IPS DF 4.7 (cell line): Measurements from ENCODE around the gene ZNF764.
"Not testable (repeated sequence)": the region's sequence is repeated elsewhere in the genome, so short reads cannot be mapped to it uniquely, and the experiment has no call there.

Experiments
- DNase-seq: peaks from one replicate; pipeline ENCODE4 v3.0.0-alpha.2; 2013; ENCODE audit warnings: low spot score; ENCODE audit errors: extremely low read depth

Gene ZNF764

DNA sequence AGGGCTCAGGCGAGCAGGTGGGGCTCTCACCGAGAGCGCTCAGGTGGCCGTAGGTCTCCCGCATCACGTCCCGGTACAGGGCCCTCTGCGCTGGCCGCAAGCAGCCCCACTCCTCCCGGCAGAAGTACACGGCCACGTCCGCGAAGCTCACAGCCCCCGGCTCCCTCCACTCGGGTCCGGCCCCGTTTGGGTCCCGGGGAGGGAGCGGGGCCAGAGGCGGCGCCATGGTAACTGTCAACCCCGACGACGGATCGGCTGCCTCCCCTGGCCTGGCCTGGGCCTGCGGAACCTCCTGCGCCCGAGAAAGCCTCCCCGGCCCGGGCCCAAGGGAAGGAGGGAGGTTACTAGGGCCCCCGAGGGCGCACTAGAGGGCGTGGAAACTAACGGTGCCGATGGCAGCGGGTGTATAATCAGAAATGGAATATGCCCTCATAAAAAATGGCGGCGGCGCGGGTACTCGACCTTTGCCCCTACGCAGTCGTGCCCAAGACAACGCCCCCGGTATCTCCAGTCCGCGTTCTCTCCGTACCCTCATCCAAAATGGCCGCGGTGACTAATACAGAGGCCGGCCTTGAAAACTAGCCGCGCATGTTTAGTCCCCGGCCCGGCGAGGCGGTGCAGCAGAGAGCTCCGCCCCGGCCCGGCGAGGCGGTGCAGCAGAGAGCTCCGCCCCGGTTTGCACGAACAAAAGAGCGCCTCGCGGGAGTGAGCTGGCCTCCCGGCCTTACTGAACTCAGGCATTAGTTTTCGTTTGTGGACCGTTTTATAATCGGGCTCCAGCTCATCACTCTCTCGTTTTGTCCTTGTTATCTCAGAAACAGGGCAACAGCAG, at the start of gene ZNF764:
Gene ZNF764, minus strand, starts transcription at position 418 of the 832 bp plus-strand sequence. Its CDS starts 192 bp downstream, at position 226.
- DNase-seq = no peak

DNA sequence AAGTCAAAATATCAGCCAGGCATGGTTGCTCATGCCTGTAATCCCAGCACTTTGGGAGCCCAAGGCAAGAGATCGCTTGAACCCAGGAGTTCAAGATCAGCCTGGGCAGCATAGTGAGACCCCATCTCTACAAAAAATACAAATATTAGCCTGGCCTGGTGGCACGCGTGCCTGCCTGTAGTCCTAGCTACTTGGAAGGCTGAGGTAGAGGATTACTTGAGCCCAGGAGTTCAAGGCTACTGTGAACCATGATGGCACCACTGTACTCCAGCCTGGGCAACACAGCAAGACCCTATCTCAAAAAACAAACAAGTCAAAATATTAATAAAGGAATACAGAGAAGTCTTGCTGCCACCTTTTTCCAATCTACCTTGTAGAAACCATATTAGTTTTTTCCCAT, 47.8 kb upstream of the ZNF764 start:
- no peak for DNase-seq

DNA sequence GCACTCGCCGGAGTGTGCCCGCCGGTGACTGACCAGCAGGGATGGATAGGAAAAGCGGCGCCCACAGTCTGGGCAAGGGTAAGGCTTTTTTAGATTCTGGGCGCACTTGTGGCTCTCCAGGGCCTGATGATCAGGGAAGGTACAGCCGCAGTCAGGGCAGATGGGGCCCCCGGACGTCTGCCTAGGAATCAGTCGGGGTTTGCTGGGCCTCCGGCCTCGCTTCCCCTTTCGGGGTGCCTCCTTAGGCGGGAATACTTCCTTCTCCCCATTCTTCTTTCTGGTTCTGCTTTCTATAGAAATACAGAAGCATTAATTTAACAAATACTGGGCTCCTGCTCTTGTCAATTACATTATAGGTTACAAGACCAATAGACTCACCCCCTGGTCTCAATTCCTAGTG, 47.0 kb upstream of the ZNF764 start:
- no peak for DNase-seq

DNA sequence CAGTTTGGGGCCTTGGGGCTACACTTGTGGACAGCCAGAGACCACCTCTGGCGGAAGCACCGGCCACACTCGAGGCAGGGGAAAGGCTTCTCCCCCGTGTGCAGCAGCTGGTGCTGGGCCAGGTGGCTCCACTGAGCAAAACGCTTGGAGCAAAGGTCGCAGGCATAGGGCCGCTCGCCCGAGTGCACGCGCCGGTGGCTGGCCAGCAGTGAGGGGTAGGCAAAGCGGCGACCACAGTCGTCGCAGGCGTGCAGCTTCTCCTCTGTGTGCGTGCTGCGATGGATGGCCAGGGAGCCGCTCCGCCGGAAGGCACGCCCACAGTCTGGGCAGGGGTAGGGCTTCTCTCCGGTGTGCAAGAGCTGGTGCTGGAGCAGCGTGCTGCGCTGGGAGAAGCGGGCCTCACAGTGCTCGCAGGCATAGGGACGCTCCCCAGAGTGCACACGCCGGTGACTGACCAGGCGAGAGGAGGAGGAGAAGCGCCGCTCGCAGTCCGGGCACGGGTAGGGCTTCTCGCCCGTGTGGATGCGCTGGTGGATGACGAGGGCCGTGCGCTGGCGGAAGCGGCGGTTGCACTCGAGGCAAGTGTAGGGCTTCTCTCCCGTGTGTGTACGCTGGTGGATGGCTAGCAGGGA, 46.3 kb upstream of the ZNF764 start:
- DNase-seq = no peak

DNA sequence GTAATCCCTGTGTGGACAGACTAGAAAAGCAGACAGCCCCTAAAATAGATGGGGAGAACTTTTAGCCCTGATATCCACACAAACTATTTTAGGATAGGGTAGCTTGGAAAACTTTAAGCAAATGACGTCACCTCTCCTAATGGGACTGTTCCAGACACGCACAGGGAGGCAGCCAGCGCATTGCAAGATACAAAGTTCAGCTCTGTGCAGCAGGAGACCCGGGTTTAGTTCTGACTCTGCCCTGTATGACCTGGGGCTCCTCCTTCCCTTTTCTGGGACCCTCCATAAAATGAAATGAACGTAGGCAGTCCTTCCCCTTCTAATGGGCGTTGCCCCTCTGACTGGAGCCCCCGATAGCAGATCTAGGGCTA, 45.8 kb upstream of the ZNF764 start:
- DNase-seq = no peak

DNA sequence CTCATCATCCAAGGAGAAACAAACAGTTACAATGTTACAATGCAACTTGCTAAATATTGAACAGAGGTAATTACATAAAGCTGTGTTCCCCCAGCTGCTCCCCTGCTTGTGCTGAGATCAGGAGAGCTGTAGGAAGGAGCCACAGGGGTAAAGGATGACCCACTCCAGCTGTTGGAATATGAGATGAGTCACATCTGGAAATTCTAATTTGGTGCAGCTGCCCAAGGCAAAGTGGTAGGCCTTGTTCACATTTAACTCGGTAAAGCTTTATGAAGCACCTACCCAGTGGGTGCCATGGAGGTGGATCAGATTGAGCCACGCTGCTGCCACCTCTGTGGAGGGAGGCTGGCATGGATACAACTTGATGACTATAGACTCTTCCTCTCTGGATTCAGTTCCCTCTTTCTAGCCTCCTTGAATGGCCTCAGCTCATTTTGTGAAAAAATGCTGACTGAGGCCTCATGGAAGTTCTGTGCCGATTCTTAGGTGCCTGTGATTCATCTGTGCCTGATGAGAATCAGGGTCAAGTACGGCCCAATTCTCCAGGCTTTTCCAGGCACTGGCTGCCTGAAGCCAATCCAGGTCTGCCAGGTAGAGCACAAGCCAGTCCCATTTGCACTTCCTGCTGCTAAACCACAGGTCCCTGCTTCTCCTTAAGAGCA, 44.6 kb upstream of the ZNF764 start:
- DNase-seq = no peak

DNA sequence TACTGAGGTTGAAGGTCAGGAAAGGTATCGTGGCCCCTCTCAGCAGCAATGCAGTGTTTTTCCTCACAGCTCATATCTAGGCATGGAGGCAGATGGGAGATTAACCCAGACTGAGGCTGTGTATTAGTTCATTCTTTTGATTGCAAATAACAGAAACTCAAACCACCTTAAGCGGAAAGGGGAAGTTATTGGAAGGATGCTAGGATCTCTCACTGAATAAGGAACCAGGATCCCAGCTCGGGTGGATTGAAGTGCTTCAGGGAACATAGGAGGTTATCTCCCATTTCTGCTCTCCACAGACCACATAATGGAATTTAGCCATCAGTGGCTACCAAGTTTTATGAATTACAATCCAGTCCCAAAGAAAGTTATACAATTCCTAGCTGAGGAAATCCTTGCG, 43.8 kb upstream of the ZNF764 start:
- DNase-seq = no peak

DNA sequence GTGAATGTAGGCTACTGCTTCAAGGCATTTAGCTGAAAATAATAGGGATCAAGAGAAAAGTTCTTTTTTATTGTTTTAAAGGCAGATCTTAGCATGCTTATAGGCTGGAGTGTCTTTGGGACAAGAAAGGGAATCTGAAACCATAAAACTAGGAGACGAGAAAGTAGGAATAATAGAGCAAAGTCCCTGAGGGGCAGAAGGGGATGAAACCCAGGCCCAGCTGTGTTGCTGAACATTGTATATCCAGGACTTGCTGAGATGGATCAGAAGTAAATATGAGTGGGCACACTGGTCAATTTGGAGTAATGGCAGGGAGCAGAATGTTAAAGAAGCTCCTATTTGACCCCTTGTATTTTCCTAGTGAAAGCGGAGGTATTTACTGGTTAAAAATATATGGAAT, 42.8 kb upstream of the ZNF764 start:
- no peak for DNase-seq

DNA sequence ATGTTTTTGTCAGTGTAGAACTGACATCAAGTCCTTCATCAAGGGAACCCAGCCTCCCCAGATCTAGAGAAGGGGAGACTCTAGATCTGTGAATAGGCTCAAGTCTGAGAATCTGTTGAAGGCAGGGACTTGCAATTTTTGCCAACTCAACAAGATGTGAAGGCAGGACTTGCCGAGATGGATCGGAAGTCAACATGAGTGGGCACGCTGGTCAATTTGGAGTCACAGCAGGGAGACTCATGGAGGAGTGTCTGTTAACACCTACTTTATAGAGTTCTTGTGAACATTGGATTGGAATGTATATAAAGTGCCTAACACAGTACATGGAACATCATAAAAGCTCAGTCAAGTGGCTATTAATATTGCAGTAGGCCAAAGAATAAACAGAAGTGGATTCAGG, 42.0 kb upstream of the ZNF764 start:
- no peak for DNase-seq

DNA sequence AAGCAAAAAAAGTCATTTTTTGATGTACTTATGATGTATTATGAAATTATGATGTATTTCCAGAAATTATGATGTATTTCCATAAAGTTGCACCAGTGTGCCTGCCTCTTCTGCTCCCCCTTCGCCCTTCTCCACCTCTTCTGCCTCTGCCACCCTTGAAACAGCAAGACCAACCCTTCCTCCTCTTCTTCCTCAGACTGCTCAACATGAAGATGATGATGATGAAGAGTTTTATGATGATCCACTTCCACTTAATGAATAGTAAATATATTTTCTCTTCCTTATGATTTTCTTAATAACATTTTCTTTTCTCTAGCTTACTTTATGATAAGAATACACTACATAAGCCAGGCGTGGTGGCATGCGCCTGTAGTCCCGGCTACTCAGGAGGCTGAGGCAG, 34.7 kb upstream of the ZNF764 start:
- no peak for DNase-seq

DNA sequence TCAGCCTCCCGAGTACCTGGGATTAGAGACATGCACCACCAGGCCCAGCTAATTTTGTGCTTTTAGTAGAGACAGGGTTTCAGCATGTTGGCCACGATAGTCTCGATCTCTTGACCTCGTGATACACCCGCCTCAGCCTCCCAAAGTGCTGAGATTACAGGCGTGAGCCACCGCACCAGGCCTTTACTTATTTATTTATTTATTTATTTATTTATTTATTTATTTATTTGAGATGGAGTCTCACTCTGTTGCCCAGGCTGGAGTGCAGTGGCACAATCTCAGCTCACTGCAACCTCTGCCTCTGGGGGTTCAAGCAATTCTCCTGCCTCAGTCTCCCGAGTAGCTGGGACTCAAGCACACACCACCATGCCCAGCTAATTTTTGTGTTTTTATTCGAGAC, 32.7 kb upstream of the ZNF764 start:
- not testable (repeated sequence) for DNase-seq

DNA sequence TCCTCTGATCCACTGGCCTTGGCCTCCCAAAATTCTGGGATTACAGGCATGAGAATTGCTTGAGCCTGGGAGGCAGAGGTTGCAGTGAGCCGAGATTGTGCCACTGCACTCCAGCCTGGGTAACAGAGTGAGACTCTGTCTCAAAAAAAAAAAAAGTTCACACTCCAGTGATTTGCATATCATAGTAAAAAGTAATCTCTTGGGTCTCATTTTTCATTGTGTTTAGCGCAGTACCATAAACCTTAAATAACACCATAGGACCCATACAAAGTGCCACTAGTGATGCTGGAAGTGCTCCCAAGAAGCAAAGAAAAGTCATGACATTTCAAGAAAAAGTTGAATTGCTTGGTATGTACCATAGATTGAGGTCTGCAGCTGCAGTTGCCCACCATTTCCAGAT, 31.4 kb upstream of the ZNF764 start:
- not testable (repeated sequence) for DNase-seq

DNA sequence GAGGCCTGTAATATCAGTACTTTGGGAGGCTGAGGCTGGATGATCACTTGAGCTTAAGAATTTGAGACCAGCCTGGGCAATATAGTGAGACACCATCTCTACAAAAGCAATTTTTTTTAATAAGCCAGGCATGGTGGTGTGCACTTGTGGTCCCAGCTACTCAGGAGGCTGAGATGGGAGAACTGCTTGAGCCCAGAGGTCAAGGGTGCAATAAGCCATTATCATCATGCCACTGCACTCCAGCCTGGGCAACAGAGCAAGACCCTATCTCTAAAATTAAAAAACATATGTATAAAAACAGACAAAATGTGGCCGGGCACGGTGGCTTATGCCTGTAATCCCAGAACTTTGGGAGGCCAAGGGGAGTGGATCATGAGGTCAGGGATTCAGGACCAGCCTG, 30.5 kb upstream of the ZNF764 start:
- no peak for DNase-seq

DNA sequence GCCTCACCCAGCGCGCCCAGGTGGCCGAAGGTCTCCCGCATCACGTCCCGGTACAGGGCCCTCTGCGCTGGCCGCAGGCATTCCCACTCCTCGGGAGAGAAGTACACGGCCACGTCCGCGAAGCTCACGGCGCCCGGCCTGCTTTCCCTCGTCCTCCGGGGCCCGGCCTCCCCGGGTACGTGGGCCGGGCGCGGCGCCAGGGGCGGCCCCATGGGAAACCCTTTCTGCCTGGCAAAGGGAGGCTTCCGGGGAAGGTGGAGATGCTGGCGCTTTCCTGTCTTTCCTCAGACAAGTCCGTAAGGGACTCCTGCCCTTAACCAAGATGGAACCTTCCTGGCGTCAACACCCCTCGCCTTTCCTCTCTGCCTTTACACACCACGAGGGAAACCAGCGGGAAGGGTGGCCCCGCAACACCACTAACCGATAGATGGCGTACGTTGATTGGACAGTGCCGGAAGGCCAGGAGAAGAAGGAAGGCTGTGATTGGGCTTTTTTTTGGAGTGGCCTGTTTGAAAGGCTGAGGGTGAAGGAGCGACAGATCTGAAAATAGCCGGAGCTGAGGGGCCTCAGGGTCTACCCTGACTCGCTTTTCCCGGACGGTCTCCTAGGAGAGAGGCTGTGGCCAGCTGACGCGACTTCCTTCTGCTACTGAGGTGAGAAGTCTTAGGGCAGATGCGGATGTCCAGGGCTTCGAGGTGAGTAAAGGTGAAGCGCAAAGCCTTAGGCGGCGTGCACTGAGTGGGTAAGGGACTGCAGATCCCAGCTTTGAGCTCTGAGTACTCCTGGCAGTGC, 27.4 kb upstream of the ZNF764 start, which contains the start of gene ZNF785:
Gene ZNF785, minus strand, starts transcription at position 298 of the 792 bp plus-strand sequence. Its CDS starts 86 bp downstream, at position 212.
- DNase-seq = peak; percentile 99

DNA sequence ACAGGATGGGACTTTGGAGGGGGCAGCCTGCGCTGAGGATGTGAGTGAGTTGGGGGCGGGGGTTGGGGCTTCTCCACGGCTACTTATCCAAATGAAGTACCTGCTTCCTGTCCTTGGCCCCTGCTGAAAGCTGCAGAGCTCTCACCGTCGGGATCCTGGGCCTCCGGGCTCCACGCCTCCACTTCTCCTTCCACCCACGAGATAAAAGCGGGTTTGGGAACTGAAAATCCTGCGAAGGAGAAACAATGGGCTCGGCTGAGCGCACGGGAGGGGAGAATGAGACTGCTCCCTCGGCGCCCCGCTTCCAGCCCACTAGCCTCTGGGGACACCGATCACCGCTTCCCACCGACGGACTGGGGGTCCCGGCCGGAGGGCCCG, 26.8 kb upstream of the ZNF764 start:
- no peak for DNase-seq

DNA sequence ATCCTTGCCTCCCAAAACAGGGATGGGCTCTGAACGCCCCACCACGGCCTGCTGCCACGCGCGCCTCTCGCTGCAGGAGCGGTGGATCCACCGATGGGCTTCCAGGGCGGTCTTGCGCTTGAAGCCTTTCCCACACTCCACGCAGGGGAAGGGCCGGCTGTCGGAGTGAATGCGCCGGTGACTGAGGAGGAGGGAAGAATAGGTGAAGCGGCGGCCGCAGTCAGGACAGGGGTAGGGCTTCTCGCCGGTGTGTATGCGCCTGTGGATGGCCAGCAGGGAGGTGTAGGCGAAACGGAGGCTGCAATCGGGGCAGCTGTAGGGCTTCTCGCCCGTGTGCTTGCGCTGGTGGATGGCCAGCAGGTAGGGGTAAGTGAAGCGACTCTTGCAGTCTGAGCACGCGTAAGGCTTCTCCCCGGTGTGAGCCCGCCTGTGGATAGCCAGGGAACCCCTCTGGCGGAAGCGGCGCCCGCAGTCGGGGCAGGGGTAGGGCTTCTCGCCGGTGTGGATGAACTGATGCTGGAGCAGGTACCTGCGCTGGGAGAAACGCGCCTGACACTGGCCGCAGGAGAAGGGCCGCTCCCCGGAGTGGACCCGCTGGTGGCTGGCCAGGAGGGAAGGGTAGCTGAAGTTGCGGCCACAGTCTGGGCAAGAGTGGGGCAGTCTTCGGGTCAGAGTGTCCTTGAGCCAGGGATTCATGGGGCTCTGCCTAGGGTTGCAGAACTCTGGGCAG, 24.6 kb upstream of the ZNF764 start:
- DNase-seq = no peak

DNA sequence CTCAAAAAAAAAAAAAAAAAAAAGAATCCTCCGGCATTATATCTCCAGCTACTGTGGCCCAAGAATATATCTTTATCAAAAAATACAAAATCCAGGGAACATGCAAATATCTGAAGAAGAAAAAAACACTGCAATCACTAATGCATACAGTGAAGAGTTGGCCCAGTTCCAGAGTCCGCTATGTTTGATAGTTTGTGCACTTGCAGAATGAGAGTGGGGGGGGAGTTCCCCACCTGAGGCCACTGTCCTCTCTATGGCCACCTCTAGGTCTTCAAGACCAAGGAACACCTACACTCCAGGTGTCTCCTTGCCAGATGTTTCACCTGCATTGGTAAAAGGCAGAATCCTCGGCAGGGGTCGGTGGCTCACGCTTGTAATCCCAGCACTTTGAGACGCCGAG, 23.3 kb upstream of the ZNF764 start:
- DNase-seq = no peak

DNA sequence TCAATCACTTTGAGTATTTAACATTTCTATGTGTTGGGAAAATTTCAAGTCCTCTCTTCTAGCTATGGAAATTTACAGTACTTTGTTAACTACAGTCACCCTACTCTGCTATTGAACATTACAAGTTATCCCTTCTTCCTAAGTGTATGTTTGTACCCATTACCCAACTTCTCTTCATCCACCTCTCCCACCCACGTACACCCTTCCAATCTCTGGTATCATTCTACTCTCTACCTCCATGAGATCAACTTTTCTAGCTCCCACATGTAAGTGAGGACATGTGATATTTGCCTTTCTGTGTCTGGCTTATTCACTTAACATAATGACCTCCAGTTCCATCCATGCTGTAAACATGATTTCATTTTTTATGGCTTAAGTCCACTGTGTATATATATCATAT, 16.5 kb upstream of the ZNF764 start:
- no peak for DNase-seq

DNA sequence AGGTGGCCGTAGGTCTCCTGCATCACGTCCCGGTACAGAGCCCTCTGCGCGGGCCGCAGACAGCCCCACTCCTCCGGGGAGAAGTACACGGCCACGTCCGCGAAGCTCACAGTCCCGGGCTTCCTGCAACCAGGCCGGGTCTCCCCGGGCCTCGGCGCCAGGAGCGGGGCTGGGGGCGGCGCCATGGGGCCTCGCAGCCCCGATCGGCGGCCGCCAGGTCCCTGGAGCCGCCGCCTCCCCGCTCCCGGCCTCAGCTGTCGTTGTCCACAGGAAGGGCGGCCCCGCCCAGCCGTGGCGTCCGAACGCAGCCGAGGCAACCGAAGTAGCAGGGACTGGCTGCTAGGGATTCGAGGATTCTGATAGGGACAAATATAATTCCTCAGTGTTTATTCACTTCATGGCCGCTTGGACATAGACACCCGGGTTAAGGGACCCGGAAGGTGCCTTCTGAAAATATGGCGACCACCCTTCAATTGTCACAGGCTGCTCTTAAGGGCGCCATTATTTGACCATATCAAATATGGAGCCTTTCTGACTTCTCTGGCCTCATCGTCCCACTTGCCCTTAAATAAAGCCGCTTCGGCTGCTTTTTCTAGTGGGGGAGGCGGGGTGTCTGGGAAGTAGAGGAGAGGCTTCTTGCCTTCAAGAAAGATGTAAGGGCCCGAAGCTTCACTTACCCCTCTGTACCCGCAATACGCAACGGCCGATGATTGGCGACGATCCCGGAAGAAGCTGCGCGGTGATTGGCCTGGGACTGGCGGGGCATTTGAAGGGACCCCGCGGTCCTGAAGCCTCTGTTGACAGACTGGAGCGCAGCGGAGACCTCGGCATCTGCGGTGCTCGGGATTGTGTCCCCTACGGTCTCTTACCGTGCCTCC, 13.5 kb upstream of the ZNF764 start, which contains the start of gene ZNF688:
Gene ZNF688, minus strand, starts transcription at position 270 of the 878 bp plus-strand sequence. Its CDS starts 85 bp downstream, at position 185.
- peak; percentile 82 for DNase-seq
